ENCODE results near the gene RNF182.
"Not testable (repeated sequence)": the region's sequence is repeated elsewhere in the genome, so short reads cannot be mapped to it uniquely, and the experiment has no call there.

Gene RNF182

GRCh38 chr6:14001329-14002012, 76.7 kb downstream of the RNF182 start:
- peak; percentile 97 for DNase-seq (ENCODE audit: low read depth)

- DNase-seq (ENCODE audit: low read depth): no peak
Measured at GRCh38 chr6:14002176-14002947, 77.6 kb downstream of the RNF182 start.

GRCh38 chr6:14004258-14004657, 79.5 kb downstream of the RNF182 start:
- DNase-seq (ENCODE audit: low read depth): no peak

GRCh38 chr6:14008809-14009208, 84.1 kb downstream of the RNF182 start:
- no peak for DNase-seq (ENCODE audit: low read depth)

- no peak for DNase-seq (ENCODE audit: low read depth)
Measured at GRCh38 chr6:14009431-14009830, 84.7 kb downstream of the RNF182 start.

GRCh38 chr6:14010275-14010674, 85.5 kb downstream of the RNF182 start:
- no peak for DNase-seq (ENCODE audit: low read depth)

GRCh38 chr6:14012313-14013030, 87.7 kb downstream of the RNF182 start:
- no peak for DNase-seq (ENCODE audit: low read depth)

GRCh38 chr6:14015964-14016363, 91.2 kb downstream of the RNF182 start:
- DNase-seq (ENCODE audit: low read depth): no peak

- no peak for DNase-seq (ENCODE audit: low read depth)
Measured at GRCh38 chr6:14016432-14016831, 91.7 kb downstream of the RNF182 start.

GRCh38 chr6:14016935-14017625, 92.3 kb downstream of the RNF182 start:
- DNase-seq (ENCODE audit: low read depth): no peak

GRCh38 chr6:14017626-14018475, 93.1 kb downstream of the RNF182 start:
- DNase-seq (ENCODE audit: low read depth): no peak

GRCh38 chr6:14018559-14018958, 93.8 kb downstream of the RNF182 start:
- DNase-seq (ENCODE audit: low read depth): not testable (repeated sequence)

- no peak for DNase-seq (ENCODE audit: low read depth)
Measured at GRCh38 chr6:14020551-14020950, 95.8 kb downstream of the RNF182 start.

GRCh38 chr6:14021449-14021848, 96.7 kb downstream of the RNF182 start:
- no peak for DNase-seq (ENCODE audit: low read depth)

GRCh38 chr6:14022673-14023072, 97.9 kb downstream of the RNF182 start:
- no peak for DNase-seq (ENCODE audit: low read depth)

- no peak for DNase-seq (ENCODE audit: low read depth)
Measured at GRCh38 chr6:14023855-14024254, 99.1 kb downstream of the RNF182 start.

GRCh38 chr6:14025160-14025559, 100.4 kb downstream of the RNF182 start:
- no peak for DNase-seq (ENCODE audit: low read depth)

- DNase-seq (ENCODE audit: low read depth): peak; percentile 41
Measured at GRCh38 chr6:14026831-14027539, 102.2 kb downstream of the RNF182 start.

- no peak for DNase-seq (ENCODE audit: low read depth)
Measured at GRCh38 chr6:14028631-14029030, 103.9 kb downstream of the RNF182 start.

- DNase-seq (ENCODE audit: low read depth): no peak
Measured at GRCh38 chr6:14029605-14030004, 104.9 kb downstream of the RNF182 start.

All from GM04503 (cell line).